ENCODE data around the gene DOCK11.

DNA sequence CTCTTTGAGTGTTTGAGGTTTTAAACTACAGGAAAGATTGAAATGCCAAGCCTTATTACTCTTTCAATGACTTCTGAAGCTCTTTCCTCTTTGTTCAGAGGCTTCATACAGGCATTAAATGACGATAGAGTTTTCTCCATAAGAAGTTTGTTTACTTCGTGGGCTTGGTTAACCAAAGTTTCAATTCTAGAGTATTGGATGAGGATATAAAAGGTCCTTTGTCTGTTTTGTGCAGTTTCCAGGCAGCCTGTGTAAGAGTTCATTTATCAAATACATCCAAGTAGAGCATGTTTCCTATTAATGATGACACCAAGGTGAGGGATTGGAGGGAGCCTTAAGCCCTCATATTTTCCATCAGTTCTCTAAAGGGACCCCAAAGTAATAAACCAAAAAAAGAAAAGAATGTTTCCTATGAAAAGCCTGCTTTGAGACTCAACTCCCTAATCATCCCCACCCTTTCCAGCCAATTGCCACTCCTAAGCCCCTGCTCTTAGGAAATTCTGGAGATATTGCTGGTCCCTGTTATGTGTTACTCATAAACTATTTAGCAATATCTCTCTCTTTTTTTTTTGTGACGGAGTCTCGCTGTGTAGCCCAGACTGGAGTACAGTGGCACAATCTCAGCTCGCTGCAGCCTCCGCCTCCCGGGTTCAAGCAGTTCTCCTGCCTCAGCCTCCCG is 125.6 kb downstream of the DOCK11 start:
- TF ChIP-seq CTCF (tag by site-specific recombination; IDR thresholded peaks at IDR 0.05): no peak
- no peak for TF ChIP-seq ZBTB17 (tag by site-specific recombination; IDR thresholded peaks at IDR 0.05)
- TF ChIP-seq, protein P1, sequence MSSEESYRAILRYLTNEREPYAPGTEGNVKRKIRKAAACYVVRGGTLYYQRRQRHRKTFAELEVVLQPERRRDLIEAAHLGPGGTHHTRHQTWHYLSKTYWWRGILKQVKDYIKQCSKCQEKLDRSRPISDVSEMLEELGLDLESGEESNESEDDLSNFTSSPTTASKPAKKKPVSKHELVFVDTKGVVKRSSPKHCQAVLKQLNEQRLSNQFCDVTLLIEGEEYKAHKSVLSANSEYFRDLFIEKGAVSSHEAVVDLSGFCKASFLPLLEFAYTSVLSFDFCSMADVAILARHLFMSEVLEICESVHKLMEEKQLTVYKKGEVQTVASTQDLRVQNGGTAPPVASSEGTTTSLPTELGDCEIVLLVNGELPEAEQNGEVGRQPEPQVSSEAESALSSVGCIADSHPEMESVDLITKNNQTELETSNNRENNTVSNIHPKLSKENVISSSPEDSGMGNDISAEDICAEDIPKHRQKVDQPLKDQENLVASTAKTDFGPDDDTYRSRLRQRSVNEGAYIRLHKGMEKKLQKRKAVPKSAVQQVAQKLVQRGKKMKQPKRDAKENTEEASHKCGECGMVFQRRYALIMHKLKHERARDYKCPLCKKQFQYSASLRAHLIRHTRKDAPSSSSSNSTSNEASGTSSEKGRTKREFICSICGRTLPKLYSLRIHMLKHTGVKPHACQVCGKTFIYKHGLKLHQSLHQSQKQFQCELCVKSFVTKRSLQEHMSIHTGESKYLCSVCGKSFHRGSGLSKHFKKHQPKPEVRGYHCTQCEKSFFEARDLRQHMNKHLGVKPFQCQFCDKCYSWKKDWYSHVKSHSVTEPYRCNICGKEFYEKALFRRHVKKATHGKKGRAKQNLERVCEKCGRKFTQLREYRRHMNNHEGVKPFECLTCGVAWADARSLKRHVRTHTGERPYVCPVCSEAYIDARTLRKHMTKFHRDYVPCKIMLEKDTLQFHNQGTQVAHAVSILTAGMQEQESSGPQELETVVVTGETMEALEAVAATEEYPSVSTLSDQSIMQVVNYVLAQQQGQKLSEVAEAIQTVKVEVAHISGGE (tag by site-specific recombination; conservative IDR thresholded peaks at IDR 0.05; ENCODE audit: low read depth): no peak
- no peak for TF ChIP-seq SP2 (tag by site-specific recombination; IDR thresholded peaks at IDR 0.05)
- TF ChIP-seq YY1 (tag by site-specific recombination; IDR thresholded peaks at IDR 0.05): no peak
- TF ChIP-seq ZNF776 (tag by site-specific recombination; IDR thresholded peaks at IDR 0.05; ENCODE audit: borderline replicate concordance): no peak
- TF ChIP-seq ZNF768 (tag by site-specific recombination; IDR thresholded peaks at IDR 0.05): no peak

All from HEK293 (cell line).